ENCODE measurements around the gene OSBP2. TPM values are rescaled to one million over a fixed set of nuclear protein-coding genes. Genes with fewer than 3 reads are reported as not detected.

The OSBP2 gene
- total RNA-seq, 1 donor from 2014 or later: 12.0 TPM

DNA sequence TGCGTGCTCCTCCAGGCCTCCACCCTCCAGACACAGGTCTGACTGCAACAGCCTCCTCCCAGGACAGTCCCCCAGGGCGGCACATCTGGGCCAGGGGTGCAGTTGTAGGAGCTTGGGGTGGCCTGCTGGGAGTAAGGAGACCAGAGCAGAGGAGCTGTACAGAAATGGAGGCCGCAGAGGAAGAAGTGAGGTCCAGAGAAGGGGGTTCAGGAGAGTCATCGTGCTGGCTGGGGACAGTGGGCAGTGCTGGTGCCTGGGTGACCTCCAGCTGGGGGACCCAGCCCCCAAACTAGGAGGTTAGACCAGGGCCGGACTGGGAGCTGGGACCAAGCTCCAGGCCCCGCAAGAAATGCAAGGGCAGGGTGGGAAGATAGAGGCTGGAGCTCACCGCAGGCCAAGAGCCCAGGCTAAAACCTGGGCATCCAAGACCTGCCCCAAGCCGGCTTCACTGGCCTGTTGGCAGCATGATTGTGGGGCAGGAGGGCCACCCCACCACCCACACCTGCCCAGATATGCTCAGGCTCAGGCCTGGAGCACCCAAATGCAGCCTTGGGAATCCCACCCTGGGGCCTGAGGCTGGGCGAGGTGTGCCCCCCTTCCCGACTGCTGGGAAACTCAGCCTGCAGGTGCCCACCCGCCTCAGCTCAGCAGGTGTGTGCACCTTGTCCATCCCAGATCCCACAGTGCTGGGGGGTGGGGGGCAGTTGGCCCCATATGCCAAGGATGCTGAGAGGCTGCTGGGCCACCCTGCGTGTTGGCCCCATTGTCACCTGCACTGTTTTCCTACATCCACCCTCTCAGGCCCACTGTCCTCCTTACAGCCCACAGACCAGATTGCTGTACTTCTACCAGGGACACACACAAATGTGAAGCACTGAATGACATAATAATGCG lies 177.0 kb downstream of the OSBP2 start:
- intact Hi-C loops (cut with DNase I): no loop called here
- DNase-seq (ENCODE audit: low spot score): peak; percentile 34

DNA sequence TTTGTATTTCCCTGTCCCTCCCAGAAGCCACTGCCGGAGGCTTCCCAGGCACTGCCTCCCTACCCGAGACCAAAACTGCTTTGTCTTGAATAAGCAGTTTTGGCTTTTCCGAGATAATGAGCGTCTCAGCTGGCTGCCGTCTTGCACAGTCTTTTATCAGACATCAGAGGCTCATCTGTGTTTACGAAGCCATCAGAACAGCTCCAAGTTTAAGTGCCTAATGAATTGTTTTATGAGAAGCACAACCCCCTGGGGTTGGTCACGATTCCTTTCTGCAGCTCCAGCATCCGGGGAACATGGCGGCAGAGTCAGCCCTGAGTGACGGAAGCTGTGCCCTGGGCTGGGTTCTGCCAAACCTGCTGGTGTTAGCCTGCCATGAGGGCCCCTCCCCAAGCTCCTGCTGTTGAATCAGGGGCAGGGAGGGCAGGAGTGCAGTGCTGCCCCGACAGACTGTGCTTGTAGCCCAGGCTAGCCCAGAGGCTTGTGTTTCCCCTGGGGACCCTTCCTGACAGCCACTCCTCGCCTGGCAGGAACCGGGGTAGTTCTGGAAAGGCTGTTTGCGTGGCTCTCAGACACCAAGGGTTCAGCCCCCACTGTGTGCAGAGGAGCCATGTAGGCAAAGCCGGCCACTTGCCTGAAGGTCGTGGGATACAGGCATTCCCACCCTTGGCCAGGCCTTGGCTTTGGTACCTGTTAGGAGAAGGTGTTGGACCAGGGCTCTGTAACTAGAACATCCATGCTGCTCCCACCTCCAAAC lies 177.8 kb downstream of the OSBP2 start:
- peak; percentile 39 for DNase-seq (ENCODE audit: low spot score)
- intact Hi-C loops (cut with DNase I): no loop called here

More for the DNA sequence above, 177.0 kb downstream of the OSBP2 start:
- ATAC-seq: no peak

DNA sequence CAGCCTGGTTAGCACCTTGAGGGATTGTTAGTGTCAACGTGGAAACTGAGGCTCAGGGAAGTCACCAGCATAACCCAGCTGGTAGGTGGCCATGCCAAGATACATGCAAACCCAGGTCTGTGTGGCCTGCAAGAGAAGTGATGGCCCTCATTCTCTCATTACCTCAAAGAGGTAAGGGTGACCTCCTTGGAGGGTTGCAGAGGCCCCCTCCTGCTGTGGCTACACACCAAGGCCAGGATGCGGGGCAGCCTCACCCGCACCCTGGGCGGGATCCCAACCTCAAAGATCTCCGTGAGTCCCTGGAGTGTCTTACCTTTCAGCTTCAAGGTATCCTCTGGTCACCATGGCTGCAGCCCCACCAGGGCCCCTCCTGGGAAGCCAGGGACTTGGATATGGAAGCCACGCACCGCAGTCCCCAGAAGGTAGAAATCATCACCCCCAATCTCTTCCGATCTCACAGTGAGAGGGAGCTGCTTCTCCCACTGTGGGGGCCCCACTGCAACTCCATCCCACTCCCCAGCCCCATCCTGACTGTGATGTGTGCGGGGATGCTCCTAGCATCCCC lies 178.5 kb downstream of the OSBP2 start:
- intact Hi-C loops (cut with DNase I): no loop called here
- DNase-seq (ENCODE audit: low spot score) (no peak), ATAC-seq (no peak)

More for the DNA sequence above, 177.8 kb downstream of the OSBP2 start:
- no peak for ATAC-seq

DNA sequence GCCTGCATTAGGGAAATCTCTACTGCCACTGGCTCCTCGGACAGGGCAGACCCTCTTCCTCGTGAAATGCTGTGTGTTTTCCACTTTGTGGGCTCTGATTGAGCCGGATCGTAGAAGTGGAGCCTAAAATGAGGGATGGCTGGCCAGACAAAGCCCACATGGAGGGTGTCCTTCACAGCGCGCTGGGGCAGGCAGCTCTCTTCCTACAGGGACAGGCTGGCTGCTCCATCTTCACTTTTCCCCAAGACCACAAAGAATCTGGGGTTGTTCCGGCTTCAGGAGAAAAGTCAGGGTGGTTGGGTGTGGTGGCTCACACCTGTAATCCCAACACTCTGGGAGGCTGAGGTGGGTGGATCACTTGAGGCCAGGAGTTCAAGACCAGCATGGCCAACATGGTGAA lies 179.0 kb downstream of the OSBP2 start:
- intact Hi-C loops (cut with DNase I): no loop called here
- DNase-seq (ENCODE audit: low spot score): no peak

DNA sequence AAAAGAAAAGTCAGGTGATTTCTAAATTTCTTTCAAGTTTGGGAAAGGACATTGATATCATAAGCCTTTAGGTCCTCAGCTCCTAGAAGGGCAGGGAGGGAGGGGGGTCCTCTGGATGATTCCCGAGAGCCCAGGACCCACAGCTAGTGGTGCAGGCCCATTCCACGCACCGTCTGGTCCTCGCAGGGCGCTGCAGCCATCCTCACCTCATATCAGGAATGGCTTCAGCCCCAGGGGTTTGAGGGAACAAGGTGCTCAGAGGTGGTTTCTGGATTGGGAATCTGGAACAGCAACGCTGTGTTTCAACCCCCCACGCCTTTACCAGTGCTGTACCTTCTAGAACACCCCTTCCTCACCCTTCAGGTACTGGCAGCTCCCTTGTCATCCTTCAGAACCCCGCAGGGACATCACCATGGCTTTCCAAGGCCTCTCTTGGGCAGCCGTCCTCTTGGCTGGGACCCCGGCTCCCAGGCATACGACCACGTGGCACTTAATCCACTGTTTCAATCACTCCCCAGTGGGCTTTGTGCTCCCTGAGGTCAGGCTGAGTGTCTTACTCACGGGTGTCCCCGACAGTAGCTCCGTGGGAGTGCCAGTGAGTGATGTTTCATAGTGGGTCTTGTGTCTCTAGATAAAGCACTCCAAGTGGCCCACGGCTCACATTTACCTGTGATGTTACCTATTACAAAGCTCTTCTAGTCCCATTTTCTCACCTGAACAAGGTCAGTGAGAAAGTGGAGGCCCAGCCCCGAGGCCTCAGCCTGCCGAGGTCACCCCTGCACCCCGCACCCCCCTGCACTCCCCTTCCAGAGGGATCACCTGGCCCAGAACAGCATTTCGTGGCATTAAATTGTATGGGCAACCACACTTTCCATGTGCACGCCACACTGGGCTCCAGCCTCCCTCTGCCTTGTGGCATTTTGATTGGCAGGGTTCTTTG lies 180.0 kb downstream of the OSBP2 start:
- ATAC-seq: no peak
- intact Hi-C loops (cut with DNase I): no loop called here
- DNase-seq (ENCODE audit: low spot score): peak; percentile 47

More for the DNA sequence above, 179.0 kb downstream of the OSBP2 start:
- no peak for ATAC-seq

DNA sequence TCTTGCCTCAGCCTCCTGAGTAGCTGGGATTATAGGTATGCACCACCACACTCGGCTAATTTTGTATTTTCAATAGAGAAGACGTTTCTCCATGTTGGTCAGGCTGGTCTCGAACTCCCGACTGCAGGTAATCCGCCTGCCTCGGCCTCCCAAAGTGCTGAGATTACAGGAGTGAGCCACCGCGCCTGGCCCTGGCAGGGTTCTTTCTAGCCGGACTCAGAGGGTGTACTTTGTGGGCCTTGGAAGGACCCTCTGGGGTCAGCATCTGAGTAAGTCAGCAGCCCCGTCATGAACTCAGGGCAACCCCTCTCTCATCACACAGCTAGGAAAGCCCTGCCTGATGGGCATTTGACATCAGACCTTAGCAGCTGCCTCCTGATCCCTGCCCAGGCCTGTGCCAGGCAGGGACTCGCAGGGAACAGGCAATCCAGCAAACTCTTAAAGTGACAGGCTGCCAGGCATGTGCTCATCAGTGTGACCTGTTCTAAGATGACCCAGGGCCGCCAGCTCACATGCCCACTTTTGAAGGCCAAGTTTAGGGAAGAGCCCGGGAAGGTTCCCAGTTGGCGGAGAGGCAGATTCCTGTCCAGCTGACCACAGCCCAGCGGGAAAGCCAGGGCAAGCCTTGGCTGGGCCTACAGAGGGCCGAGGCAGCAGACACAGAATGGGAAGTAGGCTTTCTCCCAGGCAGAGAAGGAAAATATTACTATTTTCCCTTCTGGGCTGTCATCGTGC lies 181.0 kb downstream of the OSBP2 start:
- intact Hi-C loops (cut with DNase I): no loop called here
- DNase-seq (ENCODE audit: low spot score) (peak; percentile 35), ATAC-seq (no peak)

DNA sequence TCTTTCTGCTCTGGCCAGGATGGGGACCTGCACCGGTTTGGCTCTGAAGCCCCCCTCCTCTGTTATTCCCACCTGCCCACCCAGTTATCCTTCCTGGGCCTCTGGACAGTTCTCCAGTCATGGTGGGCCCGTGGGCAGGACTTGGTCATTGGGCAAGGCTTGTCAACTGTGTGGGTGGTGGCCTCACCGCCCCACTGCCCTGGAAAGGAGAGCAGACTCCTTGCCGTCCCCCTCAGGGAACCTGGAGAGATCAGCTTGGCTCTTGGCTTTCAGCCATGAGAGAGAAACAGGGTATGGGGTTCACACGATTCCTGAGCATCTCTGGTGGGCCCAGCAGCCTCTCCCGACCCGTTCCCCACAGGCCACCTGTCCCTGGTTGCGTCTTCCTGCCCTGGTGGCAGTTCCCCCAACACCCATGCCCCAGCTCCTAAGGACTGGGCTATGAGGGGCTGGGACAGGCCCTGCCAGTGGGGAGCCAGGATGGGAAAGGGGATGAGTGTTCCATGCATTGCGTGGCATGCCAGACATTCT lies 181.6 kb downstream of the OSBP2 start:
- no peak for ATAC-seq
- intact Hi-C loops (cut with DNase I): no loop called here
- DNase-seq (ENCODE audit: low spot score): peak; percentile 31

DNA sequence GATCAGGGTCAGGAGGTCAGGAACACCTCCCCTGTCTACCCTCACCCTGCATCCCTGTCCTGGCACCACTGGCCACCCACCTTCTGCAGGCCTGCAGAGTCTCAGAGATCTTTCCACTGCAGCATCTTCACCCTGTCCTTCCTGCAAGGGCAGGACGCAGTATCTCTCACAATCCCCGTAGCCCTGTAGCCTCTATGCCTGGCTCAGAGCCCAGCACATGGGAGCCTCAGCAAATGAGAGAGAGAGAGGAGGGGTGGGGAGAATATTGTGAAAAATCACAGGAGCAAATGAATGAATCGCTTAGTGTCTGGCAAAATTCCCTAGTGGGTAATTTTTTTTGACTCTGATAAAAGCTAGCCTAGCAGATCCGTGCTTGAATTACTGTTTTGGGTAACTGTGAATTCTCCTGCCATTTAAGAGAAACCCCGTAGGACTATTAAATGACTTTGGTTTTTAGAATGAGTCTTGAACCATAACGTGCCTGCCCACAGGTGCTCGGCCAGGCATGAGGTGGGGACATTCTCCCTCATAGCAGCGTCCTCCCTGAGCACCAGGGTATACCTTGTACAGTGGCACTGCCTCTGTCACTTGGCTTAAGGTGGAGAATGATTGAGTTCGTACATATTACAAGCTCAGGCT lies 182.4 kb downstream of the OSBP2 start:
- DNase-seq (ENCODE audit: low spot score) (no peak), ATAC-seq (peak; percentile 84)
- intact Hi-C loops (cut with DNase I): no loop called here

DNA sequence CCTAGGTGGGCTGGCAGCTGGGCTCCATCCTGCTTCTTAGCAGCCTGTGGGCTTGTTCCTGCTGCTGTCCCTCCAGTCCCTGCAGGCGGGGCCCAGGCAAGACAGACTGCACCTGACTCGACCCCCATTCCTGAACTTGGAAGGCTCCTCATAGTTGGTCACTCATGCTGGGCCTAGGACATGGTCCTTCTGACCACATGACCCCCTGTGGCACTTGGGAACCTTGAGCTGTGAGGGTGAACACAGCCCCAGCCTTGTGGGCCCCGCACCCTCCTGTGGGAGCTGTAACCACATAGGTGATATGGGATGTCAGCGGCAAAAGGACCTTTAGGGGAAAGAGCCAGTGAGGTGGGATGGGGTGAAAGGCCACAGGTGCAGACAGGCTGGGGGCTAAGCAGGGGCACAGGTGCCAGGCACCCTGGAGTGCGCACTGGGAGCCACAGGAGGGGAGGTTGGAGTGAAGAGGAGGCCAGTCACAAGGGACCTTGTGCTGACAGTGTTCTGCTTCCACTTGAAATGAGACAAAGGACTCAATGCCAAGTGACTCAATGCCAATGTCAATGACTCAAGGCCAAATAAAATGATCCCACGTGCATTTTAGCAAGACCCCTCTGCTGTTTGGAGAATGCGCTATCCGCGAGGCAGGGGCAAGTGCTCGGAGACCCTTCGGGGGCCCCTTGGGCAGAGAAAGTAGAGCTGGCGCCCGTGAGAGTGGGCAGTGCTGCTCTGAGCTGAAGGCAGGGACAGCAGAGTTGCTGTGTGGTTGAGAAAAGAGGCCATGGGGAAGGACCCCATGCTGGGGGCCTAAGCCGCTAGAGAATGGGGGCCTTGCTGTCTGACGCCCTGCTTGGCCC lies 183.2 kb downstream of the OSBP2 start:
- ATAC-seq (no peak), DNase-seq (ENCODE audit: low spot score) (no peak)
- intact Hi-C loops (cut with DNase I): no loop called here

DNA sequence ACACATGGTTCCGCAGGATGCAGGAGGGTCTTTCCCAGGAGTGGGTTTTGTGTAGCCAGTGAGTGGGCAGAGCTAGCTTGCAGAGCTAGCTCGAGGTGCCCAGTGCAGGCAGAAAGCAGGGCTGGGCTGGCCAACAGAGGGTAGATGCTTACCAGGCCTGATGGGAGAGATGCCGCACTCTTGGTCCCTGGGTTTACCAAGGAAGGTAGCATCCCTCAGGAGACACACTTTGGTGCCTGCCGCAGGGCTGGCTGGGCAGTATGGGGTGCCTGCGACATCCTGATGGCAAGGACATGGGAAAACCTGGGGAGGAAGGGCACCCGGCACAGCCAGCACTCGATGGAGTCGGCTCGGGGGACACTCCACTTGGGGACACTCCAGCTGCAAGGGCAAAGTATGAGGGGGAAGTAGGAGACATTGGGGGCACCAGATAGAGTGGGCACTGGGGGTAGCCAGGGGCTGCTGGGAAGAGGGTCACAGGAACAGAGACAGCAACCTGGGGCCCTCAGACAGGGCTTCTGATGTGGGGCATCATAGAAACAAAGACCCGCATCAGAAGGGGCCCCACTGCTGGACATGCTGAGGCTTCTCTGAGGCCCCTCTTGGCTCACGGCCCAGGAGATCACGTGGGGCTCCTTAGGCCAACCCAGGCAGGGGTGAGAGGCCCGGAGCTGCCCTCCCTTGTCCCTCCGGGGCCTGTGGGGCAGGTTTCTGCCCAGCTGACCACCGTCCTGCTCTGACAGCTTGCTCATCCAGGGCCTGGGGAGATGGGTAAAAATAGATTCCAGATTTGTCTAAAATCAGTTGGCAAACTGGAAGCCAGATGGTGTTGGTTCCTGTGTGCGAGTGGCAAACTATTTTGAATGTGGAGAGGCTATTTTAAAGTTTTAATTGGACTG lies 184.1 kb downstream of the OSBP2 start:
- ATAC-seq: no peak
- intact Hi-C loops (cut with DNase I): no loop called here

DNA sequence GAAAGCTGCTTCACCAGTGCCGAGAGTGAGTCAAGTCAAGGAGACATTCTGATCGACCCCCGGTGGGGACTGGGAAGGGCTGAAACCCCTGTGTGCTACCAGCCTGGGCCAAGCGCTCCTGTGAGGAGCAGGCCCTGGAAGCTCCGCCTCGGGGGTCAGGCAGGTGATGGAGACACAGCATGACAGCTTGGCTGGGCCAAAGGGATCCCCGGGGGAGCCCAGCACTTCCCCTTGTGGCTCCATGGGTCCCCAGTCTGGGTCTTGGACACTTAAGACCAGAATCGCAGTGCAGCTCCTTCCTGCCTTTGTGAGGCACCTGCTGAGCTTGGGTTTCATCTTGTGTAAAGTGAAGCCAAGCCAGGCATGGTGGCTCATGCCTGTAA lies 184.7 kb downstream of the OSBP2 start:
- no peak for ATAC-seq
- intact Hi-C loops (cut with DNase I): no loop called here
- no peak for DNase-seq (ENCODE audit: low spot score)

More for the DNA sequence above, 184.1 kb downstream of the OSBP2 start:
- DNase-seq (ENCODE audit: low spot score): no peak

DNA sequence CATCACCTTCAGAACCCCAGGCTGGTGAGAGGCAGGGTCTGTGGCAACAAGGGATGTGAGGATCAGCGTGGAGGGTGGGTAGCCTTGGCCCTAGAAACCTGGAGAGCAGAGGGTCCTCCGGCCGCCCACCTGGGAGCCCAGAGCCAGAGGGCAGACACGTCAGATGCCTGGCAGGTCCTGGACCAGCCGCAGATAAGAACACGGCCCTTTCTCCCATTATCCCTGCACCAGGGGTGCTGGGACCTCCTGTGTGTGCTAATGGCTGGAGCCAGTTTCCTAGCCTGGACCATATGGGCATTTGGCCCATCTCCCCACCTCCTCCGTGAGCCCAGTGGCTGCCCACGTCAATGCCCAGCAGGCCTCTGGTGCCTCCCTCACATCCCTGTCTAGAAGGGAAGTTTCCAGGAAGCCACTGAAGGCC lies 185.5 kb downstream of the OSBP2 start:
- DNase-seq (ENCODE audit: low spot score) (no peak), ATAC-seq (no peak)
- intact Hi-C loops (cut with DNase I): no loop called here

DNA sequence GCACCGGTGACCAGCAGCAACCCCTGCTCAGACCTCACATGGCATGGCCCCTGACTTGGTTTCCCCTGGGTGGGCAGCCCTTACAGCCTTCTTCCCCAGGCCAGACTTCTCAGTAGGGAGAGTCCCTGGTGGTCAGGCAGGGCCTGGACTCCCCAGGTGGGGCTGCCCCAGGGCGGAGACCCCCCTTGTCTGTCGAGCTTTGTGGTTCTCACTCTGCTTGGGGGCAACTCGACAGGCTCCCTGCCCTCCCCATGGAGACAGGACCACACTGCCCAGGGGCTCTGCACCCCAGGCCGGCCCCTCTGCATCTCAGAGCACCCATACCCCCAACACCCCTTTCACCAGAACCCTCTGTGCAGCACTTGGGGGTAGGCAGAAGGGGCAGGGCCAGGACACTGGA lies 186.2 kb downstream of the OSBP2 start:
- DNase-seq (ENCODE audit: low spot score) (no peak), ATAC-seq (no peak)
- intact Hi-C loops (cut with DNase I): no loop called here

DNA sequence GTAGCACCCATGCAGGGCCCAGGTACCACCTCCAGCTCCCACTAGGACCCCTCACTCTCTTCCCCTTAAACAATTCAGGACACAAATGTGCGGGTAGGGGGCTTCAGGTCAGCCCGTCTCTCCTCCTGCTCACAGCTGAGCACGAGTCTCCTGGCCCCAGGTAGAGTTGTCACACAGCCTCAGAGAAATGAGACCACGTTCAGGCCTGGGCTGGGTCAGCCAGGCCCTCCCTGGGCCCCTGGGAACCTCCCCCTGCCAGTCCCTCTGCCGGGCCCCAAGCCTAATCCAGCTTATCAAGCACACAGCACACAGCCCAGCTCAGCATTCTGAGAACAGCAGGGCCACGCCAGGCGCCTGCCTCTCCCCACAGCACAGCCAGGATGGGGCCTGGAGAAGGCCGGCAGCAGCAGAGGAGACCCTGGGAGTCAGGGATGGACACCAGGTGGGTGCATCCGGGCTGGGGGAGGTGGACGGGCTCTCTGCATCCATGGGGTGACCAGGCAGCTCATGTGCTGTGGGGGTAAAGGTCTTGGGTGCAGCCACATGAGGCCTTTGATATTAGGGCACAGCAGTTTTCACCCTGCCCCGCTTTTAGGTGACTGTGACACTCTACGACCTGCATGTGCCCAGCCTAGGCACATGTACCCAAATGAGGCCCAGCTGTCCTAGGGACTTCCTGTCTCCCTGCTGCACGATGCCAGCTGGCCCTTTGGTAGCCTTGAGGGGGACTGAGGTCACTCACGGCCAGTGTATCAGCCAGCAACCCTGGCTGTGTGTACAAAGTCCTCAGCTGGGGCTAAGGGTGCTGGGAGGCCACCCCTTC lies 186.9 kb downstream of the OSBP2 start:
- intact Hi-C loops (cut with DNase I): no loop called here
- ATAC-seq: no peak

More for the DNA sequence above, 186.9 kb downstream of the OSBP2 start:
- no peak for DNase-seq (ENCODE audit: low spot score)
